SH-SY5Y (cell line): Measurements from ENCODE around the gene DGUOK.

Experiments
- GATA2 ChIP-seq: IDR thresholded peaks from 2 replicates; pipeline ENCODE4 v1.6.1; 2011; ENCODE audit warnings: mild to moderate bottlenecking, low read depth, low read length
- GATA3 ChIP-seq: IDR thresholded peaks from 2 replicates; pipeline ENCODE4 v1.6.1; 2011; ENCODE audit warnings: low read depth, mild to moderate bottlenecking, low read length, moderate library complexity

DGUOK gene

DNA sequence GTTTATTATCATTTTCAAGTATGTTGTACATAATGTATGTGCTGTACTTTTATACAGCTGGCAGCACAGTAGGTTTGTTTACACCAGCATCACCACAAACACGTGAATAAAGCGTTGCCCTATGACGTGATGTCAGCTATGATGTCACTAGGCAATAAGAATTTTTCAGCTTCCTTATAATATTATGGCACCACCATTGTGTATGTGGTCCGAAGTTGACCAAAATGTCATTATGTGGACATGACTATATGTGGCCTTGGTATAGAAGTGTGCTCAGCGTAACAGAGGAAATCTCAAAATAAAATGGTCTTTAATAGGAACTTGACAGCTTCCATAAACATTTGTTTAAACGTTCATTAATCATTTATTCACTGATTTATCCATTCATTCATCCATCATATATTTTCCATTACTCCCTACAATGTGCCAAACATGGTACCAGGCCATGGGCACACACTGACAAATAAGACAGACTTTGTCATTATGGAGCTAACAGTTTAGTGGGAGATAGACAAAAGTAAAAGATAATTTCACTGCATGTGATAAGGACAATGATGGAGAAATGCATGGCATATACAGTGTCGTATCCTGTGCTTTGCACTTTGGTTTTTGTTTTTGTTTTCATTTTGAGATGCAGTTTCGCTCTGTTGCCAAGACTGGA lies 15.0 kb upstream of the DGUOK start:
- no peak for TF ChIP-seq GATA3
- TF ChIP-seq GATA2: no peak

DNA sequence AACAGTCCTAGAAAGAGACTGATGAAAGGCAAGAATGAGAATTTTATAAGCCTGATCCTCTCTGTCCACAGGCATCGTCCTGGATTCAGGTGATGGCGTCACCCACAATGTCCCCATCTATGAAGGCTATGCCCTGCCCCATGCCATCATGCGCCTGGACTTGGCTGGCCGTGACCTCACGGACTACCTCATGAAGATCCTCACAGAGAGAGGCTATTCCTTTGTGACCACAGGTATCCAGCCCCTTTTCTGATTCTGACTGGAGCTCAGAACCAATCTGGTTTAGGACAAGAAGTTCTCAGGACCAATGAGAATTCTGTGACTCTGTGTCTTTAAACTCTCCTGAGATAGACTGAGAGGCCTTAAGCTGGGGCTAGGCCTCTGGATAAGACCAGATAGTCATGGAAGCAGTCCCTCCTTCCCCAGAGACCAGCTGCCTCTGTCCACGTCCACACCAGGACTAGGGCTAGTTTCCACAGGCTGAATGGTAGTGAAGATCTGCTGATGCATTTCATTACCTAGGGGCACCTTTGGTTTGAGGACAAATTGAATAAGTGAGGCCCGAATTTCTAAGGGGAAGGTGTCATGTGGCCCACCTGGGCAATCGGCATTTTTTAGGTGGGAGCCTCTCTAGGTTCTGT lies 13.1 kb upstream of the DGUOK start:
- TF ChIP-seq GATA2 (no peak), GATA3 (no peak)

DNA sequence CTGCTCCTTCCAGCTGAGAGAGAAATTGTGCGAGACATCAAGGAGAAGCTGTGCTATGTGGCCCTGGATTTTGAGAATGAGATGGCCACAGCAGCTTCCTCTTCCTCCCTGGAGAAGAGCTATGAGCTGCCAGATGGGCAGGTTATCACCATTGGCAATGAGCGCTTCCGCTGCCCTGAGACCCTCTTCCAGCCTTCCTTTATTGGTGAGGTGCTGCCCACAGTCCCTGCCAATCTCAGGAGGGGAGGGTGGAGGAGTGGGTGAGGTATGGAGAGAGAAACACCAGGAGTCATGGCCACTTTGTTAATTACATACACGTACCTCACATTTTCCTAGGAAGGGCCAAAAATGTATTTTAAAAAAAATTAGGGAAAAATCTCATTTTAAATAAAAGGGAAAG lies 12.0 kb upstream of the DGUOK start:
- no peak for TF ChIP-seq GATA3
- no peak for TF ChIP-seq GATA2

DNA sequence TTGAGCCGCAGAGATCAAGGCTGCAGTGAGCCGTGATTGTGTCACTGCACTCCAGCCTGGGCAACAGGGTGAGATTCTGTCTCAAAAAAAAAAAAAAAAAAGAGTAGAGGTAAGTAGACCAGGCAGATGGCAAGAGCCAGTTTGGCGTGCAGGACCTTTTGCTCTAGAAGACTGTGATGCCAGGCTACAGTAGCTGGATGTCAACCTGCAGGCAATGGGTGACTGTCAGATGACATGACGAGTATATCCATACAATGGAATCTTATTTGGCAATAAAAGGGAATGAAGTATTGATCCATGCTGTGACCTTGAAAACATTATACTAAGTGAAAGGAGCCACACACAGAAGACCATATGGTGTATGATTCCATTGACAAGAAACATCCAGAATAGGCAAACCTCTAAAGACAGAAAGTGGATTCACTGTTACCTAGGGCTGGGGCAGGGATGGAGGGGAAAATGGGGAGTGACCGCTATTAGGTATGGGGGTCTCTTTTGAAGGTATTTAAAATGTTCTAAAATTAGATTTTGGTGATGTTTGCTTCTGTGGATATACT lies 11.2 kb upstream of the DGUOK start:
- no peak for TF ChIP-seq GATA2
- no peak for TF ChIP-seq GATA3

DNA sequence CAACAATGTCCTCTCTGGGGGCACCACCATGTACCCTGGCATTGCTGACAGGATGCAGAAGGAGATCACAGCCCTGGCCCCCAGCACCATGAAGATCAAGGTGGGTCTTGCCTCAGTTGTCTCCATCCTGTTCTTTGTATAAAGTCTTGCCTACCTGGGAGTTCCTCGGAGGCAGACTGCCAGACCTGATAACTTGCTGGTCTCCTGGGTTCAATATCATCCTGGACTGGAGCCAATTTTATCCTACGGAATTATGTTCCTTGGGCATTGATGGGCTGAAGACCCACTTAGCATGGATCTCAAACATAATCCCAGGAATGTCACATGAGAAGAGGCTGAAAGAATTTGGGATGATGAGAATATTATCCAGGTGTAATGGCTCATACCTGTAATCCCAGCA lies 10.0 kb upstream of the DGUOK start:
- TF ChIP-seq GATA3: no peak
- no peak for TF ChIP-seq GATA2

DNA sequence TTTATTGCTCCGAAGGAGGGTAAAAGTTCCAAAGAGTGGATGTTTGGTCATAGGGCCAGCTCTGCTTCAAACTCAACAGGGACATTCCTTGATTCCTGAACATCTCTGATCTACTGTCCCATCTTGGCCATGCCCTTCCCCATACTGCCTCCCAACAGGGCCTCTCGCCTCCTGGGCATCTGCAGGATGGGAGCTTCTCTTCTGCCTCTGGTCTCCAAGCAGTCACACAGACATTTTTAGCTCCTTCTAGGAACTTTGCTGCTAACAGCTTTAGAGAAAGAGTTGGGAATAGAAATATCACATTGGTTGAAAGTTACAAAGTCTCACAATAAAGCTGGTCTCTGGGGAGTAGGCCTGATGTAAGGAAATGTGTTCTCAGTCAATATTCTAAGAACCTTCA lies 9.4 kb upstream of the DGUOK start:
- TF ChIP-seq GATA3 (no peak), GATA2 (no peak)

DNA sequence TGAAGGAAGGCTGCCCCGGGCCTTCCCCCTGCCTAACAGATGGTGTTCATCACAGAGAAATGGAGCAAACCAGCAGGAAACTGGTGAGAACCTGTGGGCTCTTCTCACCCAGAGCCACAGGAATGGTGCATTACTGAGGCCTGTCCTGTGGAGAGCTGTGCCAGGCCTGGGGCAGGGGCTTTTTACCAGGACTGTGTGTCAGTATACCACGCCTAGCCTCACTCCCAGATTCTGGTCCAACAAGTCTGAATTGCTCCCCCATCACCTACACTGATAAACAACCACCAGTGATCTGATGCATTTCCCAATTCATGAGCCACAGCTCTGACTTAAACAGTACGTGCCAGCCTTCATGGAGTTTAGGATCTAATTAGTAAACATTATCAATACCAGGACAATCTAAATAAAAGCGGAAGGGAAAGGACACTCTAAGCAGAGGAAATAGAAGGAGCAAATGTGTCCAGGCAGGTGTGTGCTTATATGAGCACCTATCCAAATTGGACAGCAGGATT lies 8.9 kb upstream of the DGUOK start:
- TF ChIP-seq GATA2: no peak
- TF ChIP-seq GATA3: no peak

DNA sequence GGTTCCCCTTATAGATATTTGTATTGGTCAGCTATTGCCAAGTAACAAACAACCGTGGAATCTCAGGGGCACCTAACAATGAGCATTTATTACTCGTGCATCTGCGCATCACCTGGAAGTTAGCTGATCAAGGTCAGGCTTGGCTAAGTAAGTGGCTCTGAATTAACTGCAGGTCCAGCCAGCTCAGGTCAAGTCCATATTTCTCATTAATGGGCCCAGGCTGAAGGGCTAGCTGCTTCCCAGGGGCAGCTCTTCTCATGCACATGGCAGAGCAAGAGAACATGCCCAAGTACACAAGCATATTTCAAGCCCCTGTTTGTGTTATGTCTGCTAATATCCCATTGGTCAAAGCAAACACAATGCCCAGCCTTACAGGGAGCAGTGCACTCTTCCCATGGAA lies 7.8 kb upstream of the DGUOK start:
- TF ChIP-seq GATA3 (no peak), GATA2 (no peak)

DNA sequence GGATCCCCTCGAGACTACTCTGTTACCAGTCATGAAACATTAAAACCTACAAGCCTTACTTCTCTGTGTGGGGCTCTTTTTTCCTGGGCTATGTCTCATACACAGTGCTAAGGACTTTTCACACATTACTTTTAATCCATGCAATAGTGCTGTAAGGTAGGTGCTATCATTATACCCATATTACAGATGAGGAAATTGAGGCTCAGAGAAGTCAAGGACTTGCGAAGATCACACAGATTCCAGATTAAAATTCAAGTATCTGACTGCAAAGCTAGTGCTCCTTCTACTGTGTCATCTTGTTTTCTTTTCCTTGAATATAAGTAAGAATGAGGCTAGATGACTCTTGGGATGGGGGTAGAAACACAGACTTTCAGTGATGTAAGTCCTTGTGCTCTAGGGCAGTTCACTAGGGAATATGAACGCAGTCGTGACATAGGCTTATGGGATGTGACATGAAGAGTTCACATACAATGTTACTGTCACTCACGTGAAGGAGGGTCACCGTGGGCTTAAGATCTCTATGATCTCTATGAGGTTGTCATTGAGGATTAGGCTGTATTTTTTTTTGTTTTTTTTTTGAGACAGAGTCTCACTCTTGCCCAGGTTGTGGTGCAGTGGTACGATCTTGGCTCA lies 7.0 kb upstream of the DGUOK start:
- TF ChIP-seq GATA3: no peak
- TF ChIP-seq GATA2: no peak

DNA sequence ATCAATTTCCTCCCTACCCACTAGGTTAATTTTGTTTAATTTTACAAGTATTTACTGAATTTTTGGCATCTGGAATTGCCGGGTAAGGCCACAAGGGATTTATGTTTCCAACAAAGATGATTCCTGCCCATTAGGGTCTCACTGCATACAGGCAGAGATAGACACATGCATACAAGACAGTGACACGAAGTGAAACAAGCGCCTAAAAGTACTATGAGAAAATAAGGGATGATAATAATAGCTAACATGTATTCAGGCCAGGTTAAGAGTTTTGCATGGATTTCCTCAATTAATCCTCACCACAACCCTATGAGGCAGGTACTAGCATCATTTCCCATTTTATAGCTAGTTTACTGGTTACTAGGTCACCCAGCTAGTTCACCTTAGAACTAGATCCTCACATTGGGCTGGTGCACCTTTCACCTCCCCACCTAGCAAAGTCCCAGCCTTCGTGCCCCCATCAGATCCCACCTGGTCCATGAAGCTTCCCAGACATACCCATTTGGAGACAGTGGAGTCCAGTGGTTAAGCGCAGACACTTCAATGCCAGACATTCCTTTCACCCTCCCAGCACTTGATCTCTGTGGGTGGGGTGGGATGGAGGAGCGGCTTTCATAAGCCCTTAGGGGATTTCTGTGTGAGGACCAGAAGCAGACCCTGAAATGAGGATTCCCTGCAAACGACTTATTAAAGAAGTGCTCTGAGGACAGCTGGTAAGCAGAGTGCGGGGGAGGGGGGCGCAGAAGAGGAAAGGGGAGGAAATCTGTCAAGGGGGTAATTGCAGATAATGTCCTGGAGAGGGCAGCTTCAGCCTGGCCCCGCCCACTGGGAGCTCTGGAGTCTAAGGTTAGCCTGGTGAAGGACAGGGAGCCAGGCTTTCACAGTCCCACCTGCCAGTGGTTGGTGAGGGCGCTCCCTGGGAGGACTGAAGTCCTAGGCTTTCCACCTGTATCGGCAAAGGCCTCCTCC lies 5.8 kb upstream of the DGUOK start:
- no peak for TF ChIP-seq GATA3
- TF ChIP-seq GATA2: no peak

DNA sequence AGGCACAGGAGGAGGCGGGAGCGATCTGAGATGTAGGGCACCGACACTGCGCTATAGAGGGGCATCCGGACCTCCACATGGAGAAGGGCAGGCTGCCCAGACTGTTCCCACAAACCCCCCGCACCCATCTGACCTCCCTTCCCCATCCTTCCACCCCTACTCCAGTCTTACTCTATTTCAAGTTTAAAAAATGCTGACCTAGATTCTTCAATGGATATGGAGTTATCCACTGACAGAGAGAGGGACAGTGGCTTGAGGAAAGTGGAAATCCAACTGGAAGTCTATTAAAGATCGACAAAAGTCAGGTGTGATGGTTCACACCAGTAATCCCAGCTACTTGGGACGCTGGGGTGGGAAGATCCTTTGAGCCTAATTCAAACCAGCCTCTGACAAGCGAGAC lies 5.1 kb upstream of the DGUOK start:
- TF ChIP-seq GATA2: no peak
- TF ChIP-seq GATA3: no peak

DNA sequence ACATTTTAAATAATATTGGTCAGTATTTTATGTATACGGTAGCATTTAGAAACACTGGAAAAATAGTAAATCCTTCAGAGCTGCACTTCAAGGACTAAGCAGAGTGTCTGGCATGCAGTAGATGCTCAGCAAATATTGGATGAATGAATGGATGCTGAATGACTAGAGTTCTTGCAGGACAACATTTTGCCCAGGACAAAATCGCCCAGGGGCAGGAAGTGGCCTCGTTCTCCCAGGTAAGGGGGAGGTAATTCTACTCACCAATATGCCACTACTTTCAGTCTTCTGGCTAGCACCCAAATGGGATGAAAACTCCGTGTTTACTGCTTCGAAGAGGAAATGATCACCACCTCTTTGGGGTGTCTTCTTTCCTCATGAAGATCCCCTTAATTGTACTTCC lies 4.0 kb upstream of the DGUOK start:
- no peak for TF ChIP-seq GATA2
- no peak for TF ChIP-seq GATA3

DNA sequence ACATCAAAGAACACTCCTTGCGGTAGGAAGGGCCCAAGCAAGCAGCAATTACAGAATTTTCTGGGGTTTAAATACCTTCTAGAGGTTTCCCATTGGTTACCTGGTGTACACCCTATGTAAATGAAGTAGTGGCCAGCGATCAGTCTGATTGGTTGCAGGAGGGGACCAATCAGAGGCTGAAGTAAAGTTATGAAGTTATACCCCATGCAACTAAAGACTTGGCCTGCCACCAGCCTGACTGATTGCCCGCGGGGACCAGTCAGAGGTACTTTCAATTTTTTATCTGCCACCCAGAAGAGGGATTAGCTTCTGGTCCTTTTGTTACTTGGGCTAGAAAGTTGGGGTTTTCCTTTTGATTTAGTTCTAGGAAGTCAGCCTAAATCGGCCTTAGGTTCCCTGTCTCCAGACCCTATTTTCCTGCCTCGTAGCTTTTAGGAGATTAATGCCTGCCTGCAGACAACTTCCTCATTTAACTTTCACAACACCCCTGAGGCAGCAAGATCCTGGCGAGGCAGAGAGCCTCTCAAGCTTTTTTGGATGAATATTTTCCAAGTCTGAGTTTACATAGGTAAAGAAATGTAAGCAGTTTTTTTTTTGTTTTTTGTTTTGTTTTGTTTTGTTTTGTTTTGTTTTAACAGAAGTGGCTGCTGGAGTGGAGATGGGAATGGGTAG lies 1.5 kb upstream of the DGUOK start:
- no peak for TF ChIP-seq GATA3
- no peak for TF ChIP-seq GATA2
